Lung (tissue), 12 donors: ENCODE data around the gene GINM1. TPM values are rescaled to one million over a fixed set of nuclear protein-coding genes. Genes with fewer than 3 reads are reported as not detected.

Experiments
- ATAC-seq: fragments of 200-7000 bp; cut with Tn5 transposase; one replicate; pipeline ENCODE4 v1.9.1; 2020; ENCODE audit warnings: moderate number of reproducible peaks; ENCODE audit not compliant: insufficient read depth, low FRiP score
- DNase-seq, 3 donors: peaks; one replicate each; pipeline ENCODE4 v3.0.0-alpha.2; 2013 to 2017
- H3K27ac ChIP-seq, 2 donors: one replicate each; pipeline ENCODE4 v1.5.1; 2013; ENCODE audit warnings: mild to moderate bottlenecking in 2 of 2, moderate library complexity in 2 of 2, control low read depth in 1 of 2, inconsistent platforms in 1 of 2, low read depth in 1 of 2, low read length in 1 of 2
- H3K27me3 ChIP-seq, 3 donors: one replicate each; pipeline ENCODE4 v1.5.1; 2013; ENCODE audit warnings: low read length in 2 of 3; ENCODE audit not compliant: control insufficient read depth in 3 of 3, insufficient read depth in 3 of 3
- H3K36me3 ChIP-seq, 4 donors: one replicate each; pipeline ENCODE4 v1.5.1; 2013; ENCODE audit warnings: low read length in 4 of 4, mild to moderate bottlenecking in 1 of 4, moderate library complexity in 1 of 4; ENCODE audit not compliant: control insufficient read depth in 4 of 4, insufficient read depth in 4 of 4
- H3K4me1 ChIP-seq, 5 donors: one replicate each; pipeline ENCODE4 v1.5.1; 2013; ENCODE audit warnings: low read length in 5 of 5, mild to moderate bottlenecking in 2 of 5, moderate library complexity in 1 of 5; ENCODE audit not compliant: control insufficient read depth in 5 of 5, insufficient read depth in 5 of 5
- H3K4me3 ChIP-seq: one replicate; pipeline ENCODE4 v1.5.1; 2013; ENCODE audit warnings: mild to moderate bottlenecking, control low read depth, moderate library complexity
- H3K9ac ChIP-seq, 2 donors: one replicate each; pipeline ENCODE4 v1.5.1; 2013; ENCODE audit warnings: low read length in 2 of 2, control low read depth in 1 of 2; ENCODE audit not compliant: insufficient read depth in 1 of 2
- H3K9me3 ChIP-seq, 4 donors: one replicate each; pipeline ENCODE4 v1.5.1; 2013; ENCODE audit warnings: low read length in 3 of 4, mild to moderate bottlenecking in 1 of 4, moderate library complexity in 1 of 4; ENCODE audit not compliant: control insufficient read depth in 4 of 4, insufficient read depth in 3 of 4
- CTCF ChIP-seq: IDR thresholded peaks from 2 replicates; pipeline ENCODE4 v1.5.1; 2012; ENCODE audit warnings: mild to moderate bottlenecking; ENCODE audit errors: control extremely low read depth, extremely low read depth
- WGBS, 2 donors: extraction: QIAGEN DNeasy Blood & Tissue Kit; methylation state at CpG; one replicate each; pipeline ENCODE4 v1.1.7; 2013; 5-methylcytosine and 5-hydroxymethylcytosine counted together
- polyA plus RNA-seq, 2 donors: library from polyadenylated mRNA; stranded (reverse); fragments of 200-250 nt; gene quantifications; one replicate each; pipeline ENCODE4 v1.2.1, GENCODE V29; 2013
- total RNA-seq, 2 donors: library from RNA; depleted of rRNA in 1 of 2; stranded (reverse); fragments of >200 nt in 1 of 2; gene quantifications; one replicate each; pipeline ENCODE4 v1.2.1, GENCODE V29; 2014 to 2021
- donor health status: control.
- donor health status: control.
- donor health status: Bipolar disorder and iron deficiency.
- donor health status: healthy.
- donor health status: DM: yes; HTN: yes; CAD: no.

The GINM1 gene
- total and polyA plus RNA-seq, 4 donors, result 32.1 to 62.3 (median 36.1) TPM

- H3K27me3 ChIP-seq, result no peaks in the 10 kb centered on the region
- H3K9me3 ChIP-seq, result no peaks in the 10 kb centered on the region
- peaks cover 0 to 17% (median 8%) of the 10 kb centered on the region in 5 donors for H3K4me1 ChIP-seq
- WGBS, 2 donors, result 0% methylated on average over 71 of the region's 71 CpGs
- DNase-seq, result peak; percentile 98 to 99 (median 98)
- peaks cover 0 to 8% (median 0%) of the 10 kb centered on the region in 4 donors for H3K36me3 ChIP-seq
- peak; percentile 50 for TF ChIP-seq CTCF
- H3K4me3 ChIP-seq, result peak within 1 kb of the TSS; percentile 82
- ATAC-seq, result peak; percentile 99
- H3K9ac ChIP-seq, result peak within 1 kb of the TSS; percentile 98 to 100
- H3K27ac ChIP-seq, result peak within 1 kb of the TSS; percentile 94 to 98
Observed at GRCh38 chr6:149545754-149546471, 20.3 kb upstream of the GINM1 start, which contains the start of gene PPIL4. Gene PPIL4, minus strand, starts transcription at chr6:149546043. Its CDS starts 38 bp downstream, at chr6:149546005.

GRCh38 chr6:149551920-149552319 is 14.3 kb upstream of the GINM1 start:
- peaks cover 0 to 4% (median 0%) of the 10 kb centered on the region in 3 donors for H3K27me3 ChIP-seq
- H3K9me3 ChIP-seq, result no peaks in the 10 kb centered on the region
- H3K4me1 ChIP-seq, result no peaks in the 10 kb centered on the region
- H3K4me3 ChIP-seq, result no peak overlapping the region
- TF ChIP-seq CTCF, result no peak
- H3K27ac ChIP-seq, result no peak overlapping the region
- H3K9ac ChIP-seq, result no peak overlapping the region
- WGBS, 2 donors, result 77 to 83% methylated on average over 5 of the region's 5 CpGs
- ATAC-seq (no peak), DNase-seq (no peak)
- H3K36me3 ChIP-seq, result no peaks in the 10 kb centered on the region

GRCh38 chr6:149558029-149558428 is 8.1 kb upstream of the GINM1 start:
- no peaks in the 10 kb centered on the region for H3K9me3 ChIP-seq
- H3K4me1 ChIP-seq, result no peaks in the 10 kb centered on the region
- no peaks in the 10 kb centered on the region for H3K36me3 ChIP-seq
- no peak overlapping the region for H3K4me3 ChIP-seq
- no peak for TF ChIP-seq CTCF
- H3K9ac ChIP-seq, result no peak overlapping the region
- no peak overlapping the region for H3K27ac ChIP-seq
- peaks cover 0 to 19% (median 3%) of the 10 kb centered on the region in 3 donors for H3K27me3 ChIP-seq
- DNase-seq (no peak), ATAC-seq (no peak)
